Medulla oblongata (tissue), 1 donor: ENCODE data around the gene CELF1.
A peak's percentile ranks its signal among the peaks of the same experiment; 100 is the strongest.

Experiments used
- DNase-seq: peaks from one replicate; pipeline ENCODE4 v3.0.0-alpha.2; 2015; ENCODE audit errors: extremely low spot score

Gene CELF1

GRCh38 chr11:47485107-47485506 lies 67.8 kb downstream of the CELF1 start:
- DNase-seq: no peak

DNA sequence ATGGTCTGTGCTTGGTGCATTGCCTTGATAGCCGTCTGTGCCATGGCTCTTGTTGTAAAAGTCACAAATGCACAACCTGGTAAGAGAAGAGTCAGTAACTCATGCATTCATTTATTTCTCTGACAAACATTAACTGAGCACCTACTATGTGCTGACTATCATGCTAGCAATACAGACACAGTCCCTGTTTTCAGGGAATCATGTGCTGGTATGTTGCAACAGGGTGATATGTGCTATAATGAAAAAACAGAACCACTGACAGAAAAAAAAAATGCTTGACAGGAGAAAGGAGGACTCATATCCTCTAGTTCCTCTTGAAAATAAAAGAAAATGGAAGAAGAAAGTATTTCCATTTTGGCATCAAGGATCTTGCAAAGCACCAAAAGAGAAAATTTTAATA lies 69.5 kb downstream of the CELF1 start:
- DNase-seq: no peak

- DNase-seq: no peak
These were observed 72.2 kb downstream of the CELF1 start for GRCh38 chr11:47480762-47481161.

GRCh38 chr11:47478651-47479329 lies 74.1 kb downstream of the CELF1 start:
- DNase-seq: no peak

- peak; percentile 29 for DNase-seq
These were observed 75.2 kb downstream of the CELF1 start for GRCh38 chr11:47477753-47478152.

GRCh38 chr11:47477323-47477722 lies 75.6 kb downstream of the CELF1 start:
- DNase-seq: no peak

GRCh38 chr11:47470671-47471070 lies 82.3 kb downstream of the CELF1 start:
- DNase-seq: no peak

- no peak for DNase-seq
These were observed 83.4 kb downstream of the CELF1 start for GRCh38 chr11:47469361-47470179.

DNA sequence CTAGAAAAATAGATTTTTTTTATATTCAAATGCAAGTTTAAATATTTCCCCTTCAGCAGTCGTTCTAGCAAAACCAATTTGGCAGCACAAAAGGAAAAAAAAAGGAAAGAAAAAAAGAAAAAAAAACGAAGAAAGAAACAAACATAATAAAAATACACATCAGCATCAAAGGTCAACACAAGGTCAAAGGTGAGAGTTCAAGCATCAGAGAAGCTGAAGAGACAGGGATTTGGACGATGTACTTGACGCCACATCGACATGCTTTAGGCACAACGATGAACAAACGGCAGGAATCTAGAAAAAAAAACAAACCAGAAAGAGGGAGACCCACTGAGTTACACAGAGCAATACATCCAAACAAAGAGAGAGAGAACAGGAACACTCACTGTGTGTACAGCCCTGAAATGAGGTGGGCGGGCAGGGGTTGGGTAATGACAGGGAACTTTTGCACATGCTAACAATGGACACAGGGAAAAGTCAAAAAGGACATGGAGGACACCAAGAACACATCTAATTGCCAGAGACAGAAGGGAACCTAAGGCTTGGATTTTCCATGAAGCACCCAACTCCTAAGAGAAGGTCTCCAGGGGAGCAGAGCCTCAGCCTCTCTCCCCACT lies 84.2 kb downstream of the CELF1 start:
- no peak for DNase-seq

GRCh38 chr11:47467357-47467756 lies 85.6 kb downstream of the CELF1 start:
- no peak for DNase-seq

- DNase-seq: peak; percentile 76
These were observed 86.2 kb downstream of the CELF1 start for GRCh38 chr11:47466701-47467250.

DNA sequence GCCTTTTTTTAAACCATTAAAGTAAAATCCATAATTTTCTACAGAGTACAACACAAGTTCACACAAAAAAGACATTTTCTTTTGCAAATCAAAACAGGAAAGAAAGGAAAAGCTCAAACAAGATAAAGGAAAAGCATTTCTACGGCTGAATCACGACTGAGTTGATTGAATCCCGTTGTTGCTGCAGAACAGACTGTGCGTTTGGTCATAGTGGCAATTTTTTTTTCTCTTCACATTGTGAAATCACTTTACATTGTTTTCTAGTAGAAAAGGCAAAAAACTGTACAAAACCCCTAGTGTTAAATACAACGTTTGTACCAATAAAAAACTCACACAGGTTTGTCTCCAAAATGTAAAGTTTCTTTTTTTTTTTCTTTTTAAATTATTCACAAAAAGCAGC lies 86.7 kb downstream of the CELF1 start:
- no peak for DNase-seq

DNA sequence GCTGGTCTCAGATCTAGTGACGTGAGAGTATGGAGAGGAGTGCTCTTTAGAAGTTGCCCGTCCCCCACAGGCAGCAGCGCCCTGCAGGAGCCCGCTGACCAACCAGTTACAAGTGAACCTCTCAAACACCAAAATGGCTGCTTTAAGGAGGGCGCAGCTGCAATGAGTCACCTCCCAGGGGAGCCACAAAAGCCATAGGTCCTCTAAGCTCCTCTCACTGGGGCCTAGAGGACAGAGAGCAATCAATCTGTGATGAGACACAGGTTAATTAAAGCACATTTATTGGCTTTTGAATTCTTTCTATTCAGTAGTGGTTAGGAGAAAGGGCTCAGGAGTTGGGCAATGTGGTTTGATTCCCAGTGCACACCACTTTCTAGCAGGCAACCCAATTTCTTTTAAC lies 88.4 kb downstream of the CELF1 start:
- no peak for DNase-seq

DNA sequence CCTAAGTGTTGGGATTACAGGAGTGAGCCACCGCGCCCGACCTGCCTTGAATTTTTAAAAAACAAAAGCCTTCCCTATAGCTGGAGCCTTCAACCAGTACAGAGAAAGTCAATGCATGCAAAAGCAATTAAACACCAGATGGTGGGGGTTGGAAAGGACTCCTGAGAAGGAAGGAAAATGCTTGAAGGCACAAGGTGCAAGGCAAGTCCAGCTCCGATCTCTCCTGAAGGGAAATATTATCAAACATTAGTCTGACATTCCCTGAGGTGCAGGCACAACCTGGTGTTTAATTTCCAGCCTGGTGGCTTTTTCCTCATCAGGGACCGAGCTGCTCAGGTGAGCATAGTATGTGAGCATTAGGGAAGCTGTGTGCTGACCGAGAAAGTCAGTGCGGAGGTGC lies 91.1 kb downstream of the CELF1 start:
- no peak for DNase-seq

GRCh38 chr11:47460571-47461235 lies 92.2 kb downstream of the CELF1 start:
- DNase-seq: no peak

GRCh38 chr11:47454258-47454671 lies 98.7 kb downstream of the CELF1 start:
- peak; percentile 87 for DNase-seq

DNA sequence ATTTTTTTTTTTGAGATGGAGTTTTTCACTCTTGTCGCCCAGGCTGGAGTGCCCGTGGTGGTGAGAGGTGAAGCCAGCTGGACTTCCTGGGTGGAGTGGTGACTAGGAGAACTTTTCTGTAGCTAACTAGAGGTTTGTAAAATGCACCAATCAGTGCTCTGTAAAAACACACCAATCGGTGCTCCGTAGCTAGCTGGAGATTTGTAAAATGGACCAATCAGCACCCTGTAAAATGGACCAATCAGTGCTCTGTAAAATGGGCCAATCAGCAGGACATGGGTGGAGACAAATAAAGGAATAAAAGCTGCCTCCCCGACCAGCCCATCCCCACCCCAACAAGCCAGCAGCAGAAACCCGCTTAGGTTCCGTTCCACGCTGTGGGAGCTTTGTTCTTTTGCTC lies 99.6 kb downstream of the CELF1 start:
- no peak for DNase-seq

- no peak for DNase-seq
These were observed 100.9 kb downstream of the CELF1 start for GRCh38 chr11:47451990-47452389.

DNA sequence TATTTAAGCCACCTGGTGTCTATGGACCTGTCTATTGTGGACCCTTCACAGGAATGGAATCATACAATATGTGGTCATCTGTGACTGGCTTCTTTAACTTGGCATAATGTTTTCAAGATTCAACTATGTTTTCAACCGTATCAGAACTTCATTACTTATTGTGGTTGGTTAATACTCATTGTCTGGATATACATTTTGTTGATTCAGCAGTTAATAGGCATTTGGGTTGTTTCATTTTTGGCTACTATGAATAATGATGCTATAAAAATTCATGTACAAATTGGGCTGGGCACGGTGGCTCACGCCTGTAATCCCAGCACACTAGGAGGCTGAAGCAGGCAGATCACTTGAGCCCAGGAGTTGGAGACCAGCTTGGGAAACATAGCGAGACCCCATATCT lies 101.5 kb downstream of the CELF1 start:
- no peak for DNase-seq

- DNase-seq: no peak
These were observed 103.4 kb downstream of the CELF1 start for GRCh38 chr11:47449541-47449940.

DNA sequence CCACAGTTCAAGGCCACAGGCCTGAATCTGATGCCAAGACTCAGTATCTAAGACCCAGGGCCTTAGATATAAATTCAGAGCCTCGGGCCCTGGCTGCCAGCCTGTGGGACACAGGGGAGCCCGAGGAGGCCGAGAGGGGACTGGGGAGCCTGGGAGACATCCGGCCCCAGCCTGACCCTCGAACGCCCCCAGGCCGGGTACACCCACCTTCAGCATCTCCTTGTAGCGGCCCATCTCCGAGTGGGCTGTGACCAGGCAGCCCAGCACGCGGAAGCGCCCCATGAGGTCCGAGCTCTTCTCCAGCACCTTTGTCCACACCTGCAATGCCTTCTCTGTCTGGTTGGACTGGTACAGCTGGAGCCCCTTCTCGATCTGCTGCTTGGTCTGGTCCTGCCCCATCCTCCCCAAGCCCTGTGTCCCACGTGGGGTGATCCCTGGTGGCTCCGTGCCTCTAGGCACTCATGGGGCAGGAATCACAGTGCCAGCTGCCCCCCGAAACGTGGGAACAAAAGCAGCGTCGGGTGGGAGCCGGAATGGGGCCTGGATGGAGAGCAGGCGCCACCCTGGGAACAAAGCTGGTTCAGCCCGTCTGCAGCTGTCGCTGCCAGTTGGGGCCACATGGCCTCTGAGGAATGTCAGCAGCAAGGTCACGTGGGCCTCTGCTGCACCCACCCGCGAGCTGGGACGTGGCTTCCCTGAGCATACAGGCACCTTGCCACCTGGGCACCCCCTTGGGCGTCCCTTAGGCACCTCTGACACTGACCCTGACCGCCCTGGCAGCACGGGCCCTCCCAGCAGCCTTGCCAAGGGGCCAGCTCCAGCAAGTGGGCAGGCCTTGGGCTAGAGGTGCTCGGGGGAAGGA lies 104.1 kb downstream of the CELF1 start, which contains the start of gene RAPSN:
Gene RAPSN, minus strand, starts transcription at position 571 of the 862 bp plus-strand sequence. Its CDS starts 172 bp downstream, at position 399.
- no peak for DNase-seq
